SK-N-SH treated with all-trans-retinoic acid at 6 μM for 48 hours (cell line): ENCODE measurements around the gene E2F8.

Experiments
- ATAC-seq: fragments of 200-7000 bp; cut with Tn5 transposase; 3 replicates; pipeline ENCODE4 v1.9.1; 2020; ENCODE audit warnings: mild to moderate bottlenecking, moderate library complexity
- ARNTL ChIP-seq: fragments of 450-650 bp; formaldehyde crosslinking; IDR thresholded peaks from 2 replicates; pipeline ENCODE4 v1.5.0; 2020; ENCODE audit warnings: low read depth, mild to moderate bottlenecking, moderate library complexity, borderline replicate concordance
- BACH2 ChIP-seq: fragments of 250-450 bp; sonication (Bioruptor Pico); IDR thresholded peaks from 2 replicates; pipeline ENCODE4 v1.9.0; 2021; ENCODE audit warnings: mild to moderate bottlenecking, borderline replicate concordance
- CSDC2 ChIP-seq: fragments of 250-450 bp; sonication (Bioruptor Pico); IDR thresholded peaks from 2 replicates; pipeline ENCODE4 v1.5.0; 2020; ENCODE audit warnings: mild to moderate bottlenecking, moderate library complexity
- ESRRG ChIP-seq: fragments of 250-450 bp; sonication (Bioruptor Pico); IDR thresholded peaks from 2 replicates; pipeline ENCODE4 v1.6.1; 2021; ENCODE audit warnings: mild to moderate bottlenecking
- GLIS3 ChIP-seq: fragments of 250-450 bp; sonication (Bioruptor Pico); IDR thresholded peaks from 2 replicates; pipeline ENCODE4 v1.5.0; 2020; ENCODE audit warnings: mild to moderate bottlenecking, moderate library complexity
- ISL1 ChIP-seq: fragments of 250-450 bp; sonication (Bioruptor Pico); IDR thresholded peaks from 2 replicates; pipeline ENCODE4 v2.1.2; 2022; ENCODE audit warnings: mild to moderate bottlenecking, moderate library complexity
- OSR1 ChIP-seq: fragments of 250-450 bp; sonication (Bioruptor Pico); IDR thresholded peaks from 2 replicates; pipeline ENCODE4 v1.8.0; 2022; ENCODE audit warnings: moderate library complexity, mild to moderate bottlenecking, inconsistent platforms
- PPARA ChIP-seq: fragments of 250-450 bp; sonication (Bioruptor Pico); IDR thresholded peaks from 2 replicates; pipeline ENCODE4 v1.5.0; 2020; ENCODE audit warnings: mild to moderate bottlenecking, borderline replicate concordance
- RARB ChIP-seq: fragments of 250-450 bp; sonication (Bioruptor Pico); IDR thresholded peaks from 2 replicates; pipeline ENCODE4 v1.8.0; 2021; ENCODE audit warnings: mild to moderate bottlenecking, moderate library complexity
- SNAI2 ChIP-seq: fragments of 250-450 bp; sonication (Bioruptor Pico); IDR thresholded peaks from 2 replicates; pipeline ENCODE4 v1.5.0; 2020; ENCODE audit warnings: mild to moderate bottlenecking, moderate library complexity
- TCF4 ChIP-seq: fragments of 250-450 bp; sonication (Bioruptor Pico); IDR thresholded peaks from 2 replicates; pipeline ENCODE4 v1.8.0; 2021; ENCODE audit warnings: mild to moderate bottlenecking, moderate library complexity, borderline replicate concordance
- TOX ChIP-seq: fragments of 250-450 bp; sonication (Bioruptor Pico); IDR thresholded peaks from 2 replicates; pipeline ENCODE4 v1.8.0; 2021; ENCODE audit warnings: mild to moderate bottlenecking, moderate library complexity, borderline replicate concordance
- TSHZ2 ChIP-seq: fragments of 250-450 bp; sonication (Bioruptor Pico); IDR thresholded peaks from 2 replicates; pipeline ENCODE4 v1.5.0; 2020; ENCODE audit warnings: mild to moderate bottlenecking, moderate library complexity
- ZC3H10 ChIP-seq: fragments of 250-450 bp; sonication (Bioruptor Pico); IDR thresholded peaks from 2 replicates; pipeline ENCODE4 v1.5.1; 2021; ENCODE audit warnings: mild to moderate bottlenecking, moderate library complexity
- ZFP3 ChIP-seq: fragments of 250-450 bp; sonication (Bioruptor Pico); IDR thresholded peaks from 2 replicates; pipeline ENCODE4 v1.5.0; 2020; ENCODE audit warnings: mild to moderate bottlenecking, moderate library complexity
- ZFP30 ChIP-seq: fragments of 450-650 bp; formaldehyde crosslinking; IDR thresholded peaks from 2 replicates; pipeline ENCODE4 v1.5.0; 2022; ENCODE audit warnings: mild to moderate bottlenecking, moderate library complexity
- ZNF565 ChIP-seq: fragments of 450-650 bp; formaldehyde crosslinking; conservative IDR thresholded peaks from 2 replicates; pipeline ENCODE4 v1.5.0; 2020; ENCODE audit warnings: low read depth, mild to moderate bottlenecking, moderate library complexity
- ZNF70 ChIP-seq: fragments of 450-650 bp; formaldehyde crosslinking; IDR thresholded peaks from 2 replicates; pipeline ENCODE4 v1.5.0; 2020; ENCODE audit warnings: mild to moderate bottlenecking, moderate library complexity
- ZNF8 ChIP-seq: fragments of 450-650 bp; formaldehyde crosslinking; IDR thresholded peaks from 2 replicates; pipeline ENCODE4 v1.5.0; 2020; ENCODE audit warnings: mild to moderate bottlenecking, moderate library complexity
- TF ChIP-seq, protein P1 (sequence below): fragments of 250-450 bp; sonication (Bioruptor Pico); IDR thresholded peaks from 2 replicates; pipeline ENCODE4 v1.5.1; 2021; ENCODE audit warnings: mild to moderate bottlenecking, moderate library complexity
- TF ChIP-seq, protein P2 (sequence below): fragments of 250-450 bp; sonication (Bioruptor Pico); IDR thresholded peaks from 2 replicates; pipeline ENCODE4 v1.8.0; 2021; ENCODE audit warnings: low read depth, mild to moderate bottlenecking, moderate library complexity, borderline replicate concordance
- TF ChIP-seq, protein P3 (sequence below): fragments of 250-450 bp; sonication (Bioruptor Pico); IDR thresholded peaks from 2 replicates; pipeline ENCODE4 v1.5.1; 2020; ENCODE audit warnings: low read depth, mild to moderate bottlenecking, moderate library complexity

The E2F8 gene

GRCh38 chr11:19246816-19247215, 6.1 kb upstream of the E2F8 start:
- no peak for ATAC-seq
- TF ChIP-seq, protein P1, sequence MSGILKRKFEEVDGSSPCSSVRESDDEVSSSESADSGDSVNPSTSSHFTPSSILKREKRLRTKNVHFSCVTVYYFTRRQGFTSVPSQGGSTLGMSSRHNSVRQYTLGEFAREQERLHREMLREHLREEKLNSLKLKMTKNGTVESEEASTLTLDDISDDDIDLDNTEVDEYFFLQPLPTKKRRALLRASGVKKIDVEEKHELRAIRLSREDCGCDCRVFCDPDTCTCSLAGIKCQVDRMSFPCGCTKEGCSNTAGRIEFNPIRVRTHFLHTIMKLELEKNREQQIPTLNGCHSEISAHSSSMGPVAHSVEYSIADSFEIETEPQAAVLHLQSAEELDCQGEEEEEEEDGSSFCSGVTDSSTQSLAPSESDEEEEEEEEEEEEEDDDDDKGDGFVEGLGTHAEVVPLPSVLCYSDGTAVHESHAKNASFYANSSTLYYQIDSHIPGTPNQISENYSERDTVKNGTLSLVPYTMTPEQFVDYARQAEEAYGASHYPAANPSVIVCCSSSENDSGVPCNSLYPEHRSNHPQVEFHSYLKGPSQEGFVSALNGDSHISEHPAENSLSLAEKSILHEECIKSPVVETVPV = no peak
- TF ChIP-seq OSR1 (no peak), TSHZ2 (CRISPR knock-in tag) (no peak), ZC3H10 (CRISPR knock-in tag) (no peak), CSDC2 (CRISPR knock-in tag) (no peak), ESRRG (CRISPR knock-in tag) (no peak), ZNF8 (CRISPR knock-in tag) (no peak), ARNTL (CRISPR knock-in tag) (no peak), TOX (no peak), ZFP3 (CRISPR knock-in tag) (no peak), TCF4 (CRISPR knock-in tag) (no peak), PPARA (CRISPR knock-in tag) (no peak), ZFP30 (CRISPR knock-in tag) (no peak), RARB (CRISPR knock-in tag) (no peak), ISL1 (no peak), BACH2 (CRISPR knock-in tag) (no peak), SNAI2 (CRISPR knock-in tag) (no peak)
- TF ChIP-seq, protein P2, sequence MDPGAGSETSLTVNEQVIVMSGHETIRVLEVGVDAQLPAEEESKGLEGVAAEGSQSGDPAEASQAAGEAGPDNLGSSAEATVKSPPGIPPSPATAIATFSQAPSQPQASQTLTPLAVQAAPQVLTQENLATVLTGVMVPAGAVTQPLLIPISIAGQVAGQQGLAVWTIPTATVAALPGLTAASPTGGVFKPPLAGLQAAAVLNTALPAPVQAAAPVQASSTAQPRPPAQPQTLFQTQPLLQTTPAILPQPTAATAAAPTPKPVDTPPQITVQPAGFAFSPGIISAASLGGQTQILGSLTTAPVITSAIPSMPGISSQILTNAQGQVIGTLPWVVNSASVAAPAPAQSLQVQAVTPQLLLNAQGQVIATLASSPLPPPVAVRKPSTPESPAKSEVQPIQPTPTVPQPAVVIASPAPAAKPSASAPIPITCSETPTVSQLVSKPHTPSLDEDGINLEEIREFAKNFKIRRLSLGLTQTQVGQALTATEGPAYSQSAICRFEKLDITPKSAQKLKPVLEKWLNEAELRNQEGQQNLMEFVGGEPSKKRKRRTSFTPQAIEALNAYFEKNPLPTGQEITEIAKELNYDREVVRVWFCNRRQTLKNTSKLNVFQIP (CRISPR knock-in tag) = no peak
- TF ChIP-seq, protein P3, sequence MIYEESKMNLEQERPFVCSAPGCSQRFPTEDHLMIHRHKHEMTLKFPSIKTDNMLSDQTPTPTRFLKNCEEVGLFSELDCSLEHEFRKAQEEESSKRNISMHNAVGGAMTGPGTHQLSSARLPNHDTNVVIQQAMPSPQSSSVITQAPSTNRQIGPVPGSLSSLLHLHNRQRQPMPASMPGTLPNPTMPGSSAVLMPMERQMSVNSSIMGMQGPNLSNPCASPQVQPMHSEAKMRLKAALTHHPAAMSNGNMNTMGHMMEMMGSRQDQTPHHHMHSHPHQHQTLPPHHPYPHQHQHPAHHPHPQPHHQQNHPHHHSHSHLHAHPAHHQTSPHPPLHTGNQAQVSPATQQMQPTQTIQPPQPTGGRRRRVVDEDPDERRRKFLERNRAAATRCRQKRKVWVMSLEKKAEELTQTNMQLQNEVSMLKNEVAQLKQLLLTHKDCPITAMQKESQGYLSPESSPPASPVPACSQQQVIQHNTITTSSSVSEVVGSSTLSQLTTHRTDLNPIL (CRISPR knock-in tag) = no peak

- TF ChIP-seq ARNTL (CRISPR knock-in tag) (no peak), ZC3H10 (CRISPR knock-in tag) (no peak), GLIS3 (CRISPR knock-in tag) (no peak), SNAI2 (CRISPR knock-in tag) (no peak), OSR1 (no peak)
Measured at GRCh38 chr11:19245351-19245750, 4.6 kb upstream of the E2F8 start.

GRCh38 chr11:19244621-19245020, 3.9 kb upstream of the E2F8 start:
- ATAC-seq = no peak
- no peak for TF ChIP-seq ZNF565 (CRISPR knock-in tag)
- TF ChIP-seq TSHZ2 (CRISPR knock-in tag) = no peak
- no peak for TF ChIP-seq ISL1
- TF ChIP-seq ARNTL (CRISPR knock-in tag) = no peak
- TF ChIP-seq RARB (CRISPR knock-in tag) = no peak
- no peak for TF ChIP-seq PPARA (CRISPR knock-in tag)
- no peak for TF ChIP-seq ZNF70
- TF ChIP-seq BACH2 (CRISPR knock-in tag) = no peak
- TF ChIP-seq, protein P3 (CRISPR knock-in tag) = no peak
- no peak for TF ChIP-seq TCF4 (CRISPR knock-in tag)
- TF ChIP-seq ESRRG (CRISPR knock-in tag) = no peak
- TF ChIP-seq, protein P2 (CRISPR knock-in tag) = no peak
- no peak for TF ChIP-seq ZC3H10 (CRISPR knock-in tag)

More at GRCh38 chr11:19245351-19245750, 4.6 kb upstream of the E2F8 start:
- no peak for ATAC-seq
